GM21786 (cell line): ENCODE measurements around the gene FBN1.

Source experiments
- ATAC-seq: cut with Tn5 transposase; IDR thresholded peaks from one replicate; pipeline ENCODE4 v1.9.1; 2021; ENCODE audit not compliant: unreplicated experiment

Gene FBN1

GRCh38 chr15:48623456-48623855 is 22.1 kb downstream of the FBN1 start:
- ATAC-seq: no peak

- ATAC-seq: no peak
These were observed 23.3 kb downstream of the FBN1 start for GRCh38 chr15:48622237-48622636.

- ATAC-seq: no peak
These were observed 26.1 kb downstream of the FBN1 start for GRCh38 chr15:48619446-48619845.

- ATAC-seq: no peak
These were observed 27.9 kb downstream of the FBN1 start for GRCh38 chr15:48617619-48618018.

GRCh38 chr15:48616216-48616615 is 29.3 kb downstream of the FBN1 start:
- no peak for ATAC-seq

GRCh38 chr15:48614051-48614450 is 31.5 kb downstream of the FBN1 start:
- no peak for ATAC-seq

- no peak for ATAC-seq
These were observed 36.0 kb downstream of the FBN1 start for GRCh38 chr15:48609486-48609885.

GRCh38 chr15:48607846-48608245 is 37.7 kb downstream of the FBN1 start:
- ATAC-seq: no peak

- no peak for ATAC-seq
These were observed 40.9 kb downstream of the FBN1 start for GRCh38 chr15:48604567-48604966.

- ATAC-seq: no peak
These were observed 41.6 kb downstream of the FBN1 start for GRCh38 chr15:48603922-48604321.

GRCh38 chr15:48603123-48603500 is 42.4 kb downstream of the FBN1 start:
- ATAC-seq: no peak

GRCh38 chr15:48602358-48603122 is 43.0 kb downstream of the FBN1 start:
- ATAC-seq: no peak

GRCh38 chr15:48601095-48601494 is 44.4 kb downstream of the FBN1 start:
- ATAC-seq: no peak

GRCh38 chr15:48596841-48597240 is 48.7 kb downstream of the FBN1 start:
- peak; percentile 41 for ATAC-seq

GRCh38 chr15:48596415-48596814 is 49.1 kb downstream of the FBN1 start:
- peak; percentile 54 for ATAC-seq

- peak; percentile 60 for ATAC-seq
These were observed 49.5 kb downstream of the FBN1 start for GRCh38 chr15:48595981-48596380.

GRCh38 chr15:48592933-48593332 is 52.6 kb downstream of the FBN1 start:
- no peak for ATAC-seq

GRCh38 chr15:48592221-48592731 is 53.2 kb downstream of the FBN1 start:
- ATAC-seq: no peak

- no peak for ATAC-seq
These were observed 54.8 kb downstream of the FBN1 start for GRCh38 chr15:48590723-48591122.

GRCh38 chr15:48584812-48585563 is 60.5 kb downstream of the FBN1 start:
- no peak for ATAC-seq

GRCh38 chr15:48584090-48584811 is 61.3 kb downstream of the FBN1 start:
- no peak for ATAC-seq
